Suppressor macrophage treated with lipopolysaccharide for 4 hours (primary cell): Measurements from ENCODE around the gene FAM181A.

ENCODE experiments used
- DNase-seq: peaks from one replicate; pipeline ENCODE4 v3.0.0-alpha.2; 2020

The FAM181A gene

DNA sequence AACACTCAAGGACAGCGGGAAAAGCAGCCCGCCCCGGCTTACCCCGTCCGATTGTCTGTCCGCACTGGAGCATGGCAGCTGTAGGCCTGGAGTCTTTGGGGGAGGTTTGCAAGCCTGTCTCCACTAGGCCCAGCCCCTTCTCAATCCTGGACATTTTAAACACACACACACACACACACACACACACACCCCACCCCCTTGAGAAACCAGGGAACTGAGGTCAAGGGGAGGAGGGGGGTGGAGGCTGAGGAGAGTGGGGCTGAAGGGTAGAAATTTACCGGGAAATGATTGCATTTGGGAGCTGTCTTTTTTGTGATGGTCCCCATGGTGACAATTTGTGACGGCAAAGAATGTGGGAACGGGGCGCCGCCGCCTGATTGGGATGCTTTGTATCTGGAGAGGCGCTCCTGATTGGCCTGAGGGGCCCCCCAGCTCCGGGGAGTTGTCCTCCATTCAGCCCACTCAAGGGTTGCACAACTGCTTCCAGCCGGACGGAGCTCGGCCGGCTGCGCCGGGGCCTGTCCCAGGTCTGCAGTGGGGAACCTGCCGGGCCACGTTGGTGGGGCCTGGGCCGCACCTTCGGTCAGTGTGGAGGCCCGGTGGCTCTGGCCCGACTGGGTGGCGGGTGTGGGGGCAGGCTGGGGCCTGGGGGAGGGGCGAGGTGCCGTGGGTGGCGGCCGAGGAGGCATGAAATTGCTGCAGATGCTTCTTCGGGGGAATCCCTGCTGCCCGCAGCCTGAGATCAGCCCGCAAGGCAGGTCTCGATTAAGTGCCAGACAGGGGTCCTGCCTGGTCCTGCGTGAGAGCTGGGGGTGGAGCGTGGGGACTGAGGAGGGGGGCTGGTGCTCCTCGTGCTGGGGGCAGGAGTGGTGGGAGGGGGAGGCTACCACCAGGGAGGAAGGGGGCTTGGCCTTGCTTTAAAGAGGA lies at the start of gene FAM181A:
TSS of gene FAM181A (plus strand) at position 472 of the 927 bp plus-strand sequence. CDS start 942 bp downstream, outside the sequence.
- DNase-seq: no peak

DNA sequence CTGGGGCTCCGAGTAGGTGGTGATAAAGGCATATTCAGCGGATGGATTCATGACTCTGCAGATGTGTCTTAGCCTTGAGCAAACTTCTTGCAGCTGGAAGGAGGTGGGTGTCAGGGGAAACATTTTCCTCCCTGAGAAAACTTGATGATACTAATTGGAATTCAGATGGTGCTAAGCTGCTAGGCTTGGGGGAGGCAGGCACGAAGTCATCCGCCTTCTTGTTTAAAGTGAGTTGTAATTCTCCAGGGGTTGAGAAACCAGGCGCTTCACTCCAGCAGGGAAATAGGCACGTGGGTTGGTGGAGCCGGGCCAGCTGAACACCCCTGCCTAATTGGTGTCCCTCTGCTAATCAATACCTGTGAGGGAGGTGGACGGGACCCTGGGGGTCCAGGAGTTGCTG lies 48.9 kb upstream of the FAM181A start:
- no peak for DNase-seq

DNA sequence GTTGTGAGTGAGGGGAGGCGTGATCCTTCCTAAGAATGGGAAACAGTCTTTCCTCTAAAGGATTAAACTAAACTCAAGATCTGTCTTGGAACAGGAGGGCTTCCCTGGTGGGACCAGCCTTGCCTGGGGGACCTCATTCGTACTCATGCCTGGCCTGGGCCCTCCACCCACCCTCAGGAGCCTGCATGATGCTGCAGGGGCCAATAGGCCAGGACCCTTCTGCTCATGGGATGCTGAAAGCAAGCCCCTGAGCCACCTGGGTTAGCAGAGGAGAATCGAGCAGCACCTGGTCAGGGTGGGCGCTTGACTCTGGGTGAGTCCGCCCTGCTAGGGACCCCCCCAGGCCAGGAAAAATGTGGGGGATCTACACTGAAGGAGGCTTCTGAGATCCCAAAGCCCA lies 48.3 kb upstream of the FAM181A start:
- DNase-seq: no peak

DNA sequence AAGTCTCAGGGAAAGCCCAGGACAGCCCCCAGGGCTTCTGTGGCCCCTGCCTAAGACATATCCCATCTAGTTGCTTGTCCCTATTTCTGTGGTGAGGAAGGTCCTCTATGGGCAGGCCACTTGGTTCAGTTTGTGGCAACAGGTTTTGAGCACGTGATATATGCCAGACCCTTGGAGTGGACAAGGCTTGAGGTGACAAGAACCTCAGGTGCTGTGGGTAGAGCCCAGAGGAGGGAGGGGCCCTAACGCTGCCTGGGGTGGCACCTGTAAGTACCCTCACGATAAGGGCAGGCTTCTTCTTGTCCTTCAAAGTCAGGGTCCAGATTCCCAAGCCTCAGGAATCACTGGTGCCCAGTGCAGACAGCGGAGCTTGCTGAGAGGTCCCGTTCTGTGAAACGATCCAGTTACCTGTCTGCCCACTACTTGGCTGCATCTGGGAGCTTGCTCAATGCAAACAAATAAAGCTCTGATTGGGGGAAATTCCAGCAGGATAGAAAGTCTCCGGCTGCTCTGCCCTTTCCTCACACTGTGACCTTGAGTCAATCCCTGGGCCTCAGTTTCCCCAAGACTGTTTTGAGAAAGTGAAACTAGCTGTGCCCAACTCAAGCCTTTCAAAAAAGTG lies 47.7 kb upstream of the FAM181A start:
- no peak for DNase-seq

DNA sequence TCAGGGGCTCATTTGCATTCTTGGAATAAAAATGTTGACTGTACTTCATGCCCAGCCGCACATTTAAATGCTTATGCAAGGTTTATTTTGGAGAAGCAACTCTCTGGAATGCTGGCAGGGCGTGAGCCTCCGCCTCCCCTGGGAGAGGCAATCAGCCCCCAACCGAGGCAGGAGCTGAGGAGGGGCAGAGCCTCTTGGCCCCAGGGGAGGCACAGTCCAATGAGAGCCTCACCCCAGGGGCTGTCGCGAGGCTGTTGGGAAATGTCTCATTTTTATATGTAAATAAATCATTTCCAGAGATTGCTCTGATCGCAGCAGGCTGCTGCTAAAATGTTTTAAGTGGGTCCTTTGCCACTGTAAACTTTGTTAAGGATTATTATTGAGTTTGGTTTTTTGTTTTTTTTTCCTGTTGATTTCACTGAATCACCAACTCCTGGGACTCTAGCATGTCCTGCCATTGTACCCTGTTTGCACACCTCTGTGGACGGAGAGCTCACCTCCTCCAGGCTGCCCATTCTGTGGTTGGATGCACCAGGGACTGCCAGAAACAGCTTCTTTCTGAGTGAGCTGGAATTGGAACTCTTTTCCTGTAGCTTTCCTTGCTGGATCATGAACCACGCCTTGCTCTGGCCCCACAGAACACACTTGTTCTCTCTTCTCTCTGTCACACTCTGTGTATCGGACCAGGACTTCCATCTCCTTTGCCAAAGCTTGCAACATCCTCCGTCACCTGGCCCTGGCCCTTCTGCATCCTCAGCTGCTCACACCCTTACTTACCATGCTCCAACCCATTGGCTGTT lies 46.9 kb upstream of the FAM181A start:
- DNase-seq: no peak

DNA sequence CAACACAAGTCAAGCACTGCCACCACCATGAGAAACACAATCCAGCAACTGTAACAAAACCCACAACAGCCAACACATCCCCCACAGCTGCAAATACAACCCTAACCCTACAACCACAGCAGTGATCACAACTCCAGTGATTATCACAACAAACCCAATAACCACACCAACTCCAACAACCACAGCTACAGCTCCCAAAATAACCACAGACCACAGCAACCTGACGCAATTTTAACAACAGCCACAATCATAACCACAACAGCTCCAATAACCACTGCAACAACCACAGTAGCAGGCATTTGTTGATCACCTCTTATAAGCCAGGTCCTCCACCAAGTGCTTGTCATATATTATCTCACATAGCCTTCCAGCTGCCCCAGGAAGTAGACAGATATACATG lies 42.2 kb upstream of the FAM181A start:
- no peak for DNase-seq

DNA sequence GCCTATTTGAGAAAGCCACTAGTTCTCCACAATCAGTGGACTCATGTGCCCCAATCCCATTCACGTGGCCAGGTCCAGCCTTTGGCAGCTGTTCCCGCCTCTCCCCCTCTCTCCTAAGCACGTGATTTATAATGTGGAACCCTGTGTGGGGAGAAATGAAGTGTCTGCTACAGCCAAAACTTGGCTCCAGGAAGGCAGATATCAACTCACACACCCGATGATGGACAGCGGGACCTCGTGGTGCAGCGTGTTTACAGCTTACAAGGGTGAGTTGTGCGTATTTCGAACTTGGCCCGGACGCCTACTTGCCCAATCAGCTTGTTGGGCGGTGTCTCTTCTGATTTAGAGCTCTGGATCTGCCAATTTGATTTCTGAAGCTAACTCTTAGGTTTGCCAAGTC lies 38.1 kb upstream of the FAM181A start:
- no peak for DNase-seq

DNA sequence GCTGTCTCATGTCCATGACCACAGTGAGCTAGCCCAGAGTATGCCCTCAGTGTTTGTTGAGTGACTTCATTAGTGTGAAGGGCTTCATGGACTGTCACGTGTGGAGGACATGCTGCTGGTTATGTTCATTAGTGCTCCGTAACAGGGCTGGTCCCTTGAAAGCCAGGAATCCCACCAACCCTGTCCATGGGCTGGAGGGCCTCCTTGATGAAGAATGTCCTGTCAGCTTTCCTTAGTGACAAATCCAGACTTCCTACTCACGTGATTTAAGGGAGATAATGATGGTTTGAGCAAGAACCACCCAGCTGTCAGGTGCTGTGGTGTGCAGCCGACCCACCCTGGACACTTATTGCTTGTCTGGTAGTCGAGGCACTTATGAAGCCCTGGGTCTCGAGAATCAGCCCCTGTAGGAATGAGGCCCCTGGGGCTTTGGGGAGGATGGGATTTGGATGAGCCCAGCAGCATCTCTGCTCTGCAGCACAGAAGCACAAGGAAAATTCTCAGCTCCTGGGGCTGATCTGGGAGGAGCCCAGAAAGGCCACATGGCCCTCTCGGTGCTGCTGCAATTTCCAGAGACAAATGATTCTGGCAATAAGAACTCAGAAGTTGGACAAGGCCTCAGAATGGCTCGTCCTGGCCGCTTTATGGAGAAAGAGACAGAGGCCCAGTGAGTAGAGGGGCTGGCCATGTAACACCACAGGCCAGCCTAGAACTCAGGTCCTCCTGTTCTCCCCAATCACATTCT lies 37.2 kb upstream of the FAM181A start:
- DNase-seq: no peak

DNA sequence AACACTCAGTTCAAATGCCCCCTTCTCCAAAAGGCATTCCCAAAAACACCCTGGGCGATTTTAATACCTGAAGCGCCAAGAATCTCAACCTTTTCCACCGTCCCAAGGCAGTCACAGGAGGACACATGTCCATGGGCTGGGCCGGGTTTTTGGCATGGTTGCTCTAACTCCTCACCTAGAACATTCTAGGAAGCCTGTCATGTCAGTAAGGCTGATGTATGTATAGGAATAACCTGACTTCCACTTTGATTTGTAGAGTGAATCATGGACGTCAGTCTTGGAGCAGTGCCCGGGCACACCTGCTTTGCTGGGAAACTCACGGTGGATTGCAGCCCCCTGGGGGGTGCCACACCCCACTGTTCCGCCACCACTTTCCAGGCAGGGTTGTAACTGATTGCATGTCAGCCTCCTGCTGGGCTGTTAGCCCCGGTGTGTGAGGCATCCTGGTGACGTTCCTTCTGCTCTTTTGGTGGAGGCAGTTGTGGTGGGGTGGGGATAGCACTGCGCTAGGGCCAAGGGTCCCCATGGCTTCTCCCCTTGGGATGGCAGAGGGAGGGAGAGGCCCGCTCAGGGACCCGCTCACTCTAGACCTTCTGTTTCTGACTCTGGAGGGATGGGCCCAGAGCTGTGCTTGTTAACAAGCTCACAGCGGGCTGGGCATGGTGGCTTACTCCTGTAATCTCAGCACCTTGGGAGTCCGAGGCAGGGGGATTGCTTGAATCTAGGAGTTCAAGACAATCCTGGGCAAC lies 35.2 kb upstream of the FAM181A start:
- DNase-seq: no peak

DNA sequence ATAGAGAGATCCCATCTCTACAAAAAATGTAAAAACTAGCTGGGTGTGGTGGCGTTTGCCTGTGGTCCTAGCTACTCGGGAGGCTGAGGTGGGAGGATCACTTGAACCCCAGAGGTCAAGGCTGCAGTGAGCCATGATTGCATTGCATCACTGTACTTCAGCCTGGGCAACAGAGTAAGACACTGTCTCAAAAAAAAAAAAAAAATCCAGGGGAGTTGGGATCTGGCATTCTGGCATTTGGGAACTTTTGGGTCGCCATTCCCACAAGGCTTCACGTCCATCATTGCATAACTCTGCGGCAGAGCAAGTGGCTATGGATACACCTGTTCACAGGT lies 34.7 kb upstream of the FAM181A start:
- no peak for DNase-seq

DNA sequence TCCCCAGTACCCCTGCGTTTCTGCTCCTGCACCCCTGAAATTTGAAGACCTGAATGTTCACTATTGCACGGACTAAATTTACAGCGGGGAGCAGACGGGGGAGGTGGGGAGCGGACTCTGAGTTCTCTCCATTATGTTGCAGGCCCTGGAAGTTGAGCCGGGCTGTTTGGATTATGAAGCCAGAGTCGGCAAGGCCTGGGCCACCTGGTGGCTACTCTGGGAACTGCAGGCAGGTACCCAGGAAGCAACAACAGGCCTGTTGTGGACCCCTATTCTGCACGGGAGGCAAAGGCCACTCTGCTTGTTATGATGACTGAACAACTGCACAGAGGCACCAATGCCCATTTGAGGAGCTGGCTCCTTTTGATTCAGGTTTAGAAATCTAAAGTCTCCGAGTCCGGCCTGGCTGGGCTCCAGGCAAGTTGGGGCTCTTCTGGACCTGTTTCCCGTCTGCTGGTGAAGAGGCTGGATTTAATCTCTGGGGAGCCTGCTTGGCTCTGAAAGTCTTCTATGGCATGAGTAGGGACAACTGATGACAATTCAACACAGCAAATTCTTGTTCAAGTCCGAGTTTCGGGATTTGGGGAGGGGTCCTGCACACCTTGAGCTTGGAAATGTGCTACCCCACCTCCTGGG lies 34.1 kb upstream of the FAM181A start:
- DNase-seq: peak; percentile 66

DNA sequence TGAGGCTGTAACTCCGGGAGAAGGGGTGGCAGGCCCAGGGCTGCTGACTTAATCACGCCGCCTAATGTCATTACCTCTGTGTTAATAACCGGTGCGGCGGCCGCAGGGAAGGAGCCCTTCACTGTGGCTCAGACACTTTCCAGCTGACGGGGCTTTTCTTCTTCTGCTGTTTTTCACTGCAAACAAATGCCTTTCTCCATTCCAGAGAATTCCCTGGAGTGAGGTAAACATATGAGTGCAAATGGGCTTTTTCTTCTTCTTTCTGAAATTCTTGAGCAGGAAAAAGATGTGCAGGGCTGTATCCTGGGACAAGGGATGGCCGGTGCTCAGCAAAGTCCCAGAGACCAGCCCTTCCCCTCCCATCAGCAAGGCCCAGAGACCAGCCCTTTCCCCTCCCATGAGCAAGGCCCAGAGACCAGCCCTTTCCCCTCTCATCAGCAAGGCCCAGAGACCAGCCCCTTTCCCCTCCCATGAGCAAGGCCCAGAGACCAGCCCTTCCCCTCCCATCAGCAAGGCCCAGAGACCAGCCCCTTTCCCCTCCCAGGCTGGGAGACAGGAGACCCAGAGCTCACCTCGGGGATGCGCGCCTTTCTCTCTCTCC lies 33.4 kb upstream of the FAM181A start:
- DNase-seq: no peak

DNA sequence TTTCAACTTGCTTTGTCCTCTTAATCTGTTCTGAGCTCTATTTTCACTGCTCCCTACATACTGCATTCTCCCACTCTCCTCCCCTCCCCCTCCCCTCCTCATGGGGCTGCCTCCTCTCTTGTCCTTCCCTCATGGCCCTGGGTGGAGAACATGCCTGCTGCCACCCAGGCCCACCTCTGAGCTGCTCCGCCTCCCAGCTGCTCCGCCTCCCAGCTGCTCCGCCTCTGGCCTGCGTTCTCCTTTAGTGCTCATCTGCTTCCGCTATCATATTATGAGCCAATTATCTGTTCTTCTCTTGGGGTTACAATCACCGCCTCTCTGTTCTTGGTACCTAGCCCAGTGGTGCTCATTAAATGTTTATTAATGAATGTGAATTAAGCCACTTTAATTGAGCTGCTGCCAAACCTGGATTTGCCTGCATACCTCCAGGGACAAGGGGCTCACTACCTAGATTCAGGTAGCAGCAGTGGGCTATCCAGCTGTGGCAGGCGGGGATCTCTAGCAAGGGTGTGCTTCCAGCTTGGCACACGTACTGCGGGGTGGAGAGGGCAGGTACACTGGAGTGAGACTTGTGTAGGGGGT lies 32.0 kb upstream of the FAM181A start:
- no peak for DNase-seq

DNA sequence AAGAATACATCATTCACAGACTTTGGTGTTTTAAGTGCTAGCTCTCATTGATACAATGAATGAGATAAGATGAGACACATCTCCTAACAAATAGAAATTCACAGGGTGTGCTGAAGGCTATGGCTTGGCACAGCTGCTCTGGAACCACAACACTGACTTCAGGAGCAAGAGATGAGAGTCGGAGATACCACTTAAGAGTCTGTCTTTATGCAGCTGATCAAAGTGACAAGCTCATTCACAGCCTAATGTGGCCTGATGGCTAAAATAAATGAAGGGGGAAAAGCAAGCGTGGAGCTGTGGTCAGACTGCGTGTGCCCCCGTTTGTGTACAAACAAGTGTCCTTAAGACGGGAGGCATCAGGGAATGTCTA lies 29.7 kb upstream of the FAM181A start:
- DNase-seq: no peak

DNA sequence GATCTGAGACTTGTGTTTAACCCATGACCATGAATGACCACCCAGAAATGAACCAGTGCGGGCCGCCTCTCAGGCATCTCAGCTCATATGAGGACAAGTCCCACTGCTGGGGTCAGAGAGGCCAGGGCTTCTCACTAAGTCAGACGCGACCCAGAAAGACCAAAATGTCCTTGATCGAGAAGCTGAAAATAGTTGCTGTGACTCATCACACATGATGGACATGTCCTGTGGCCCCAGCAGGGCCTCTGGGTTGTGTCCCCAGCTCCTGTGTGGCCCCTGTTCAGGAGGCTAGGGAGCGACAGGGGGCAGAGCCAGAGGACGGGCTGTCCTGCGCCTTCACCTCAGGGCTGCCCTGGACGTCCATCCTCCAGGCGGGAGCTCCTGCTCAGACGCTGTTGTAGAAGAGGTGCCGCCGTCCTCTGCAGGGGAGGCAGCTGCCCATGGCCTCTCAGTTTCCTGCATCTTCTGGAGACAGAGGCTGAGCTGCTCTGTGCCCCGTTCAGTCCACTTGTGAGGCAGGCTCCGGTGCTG lies 29.0 kb upstream of the FAM181A start:
- DNase-seq: no peak

DNA sequence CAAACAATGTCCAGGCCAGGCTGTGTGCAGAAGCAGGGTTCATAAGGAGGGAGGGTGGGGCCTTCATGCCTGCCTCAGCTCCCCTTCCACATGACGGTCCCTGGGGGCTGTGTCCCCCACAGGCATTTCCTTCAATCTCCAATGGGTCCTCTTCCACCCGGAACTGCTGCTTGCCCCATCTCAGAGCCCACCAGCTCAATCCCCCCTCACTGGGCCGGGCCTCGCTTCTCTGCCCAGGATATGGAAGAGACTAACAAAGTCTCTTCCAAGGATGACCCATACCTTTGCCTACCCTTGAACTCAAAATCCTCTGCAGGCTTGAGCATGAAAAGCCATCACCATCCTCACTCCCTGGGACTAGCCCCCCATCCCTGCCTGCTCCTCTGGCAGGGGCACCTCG lies 28.4 kb upstream of the FAM181A start:
- DNase-seq: no peak

DNA sequence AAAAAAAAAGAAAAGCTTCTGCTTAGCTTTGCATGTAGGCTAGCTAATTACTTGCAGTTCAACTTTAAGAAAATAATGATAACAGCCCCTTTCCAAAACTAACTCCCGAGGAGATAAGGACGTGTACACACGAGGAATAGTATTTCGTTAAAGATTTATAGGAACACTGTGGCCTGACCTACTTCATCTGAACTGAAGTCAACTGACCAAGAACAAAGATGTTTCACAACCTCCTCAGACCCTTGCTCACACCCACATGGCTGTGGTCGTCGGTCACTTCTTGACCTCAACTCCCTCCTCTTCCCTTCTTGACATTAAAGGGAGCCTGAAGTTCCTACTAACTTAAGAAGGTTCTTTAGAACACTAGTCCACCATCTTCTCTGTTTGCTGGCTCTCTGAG lies 25.3 kb upstream of the FAM181A start:
- peak; percentile 6 for DNase-seq

DNA sequence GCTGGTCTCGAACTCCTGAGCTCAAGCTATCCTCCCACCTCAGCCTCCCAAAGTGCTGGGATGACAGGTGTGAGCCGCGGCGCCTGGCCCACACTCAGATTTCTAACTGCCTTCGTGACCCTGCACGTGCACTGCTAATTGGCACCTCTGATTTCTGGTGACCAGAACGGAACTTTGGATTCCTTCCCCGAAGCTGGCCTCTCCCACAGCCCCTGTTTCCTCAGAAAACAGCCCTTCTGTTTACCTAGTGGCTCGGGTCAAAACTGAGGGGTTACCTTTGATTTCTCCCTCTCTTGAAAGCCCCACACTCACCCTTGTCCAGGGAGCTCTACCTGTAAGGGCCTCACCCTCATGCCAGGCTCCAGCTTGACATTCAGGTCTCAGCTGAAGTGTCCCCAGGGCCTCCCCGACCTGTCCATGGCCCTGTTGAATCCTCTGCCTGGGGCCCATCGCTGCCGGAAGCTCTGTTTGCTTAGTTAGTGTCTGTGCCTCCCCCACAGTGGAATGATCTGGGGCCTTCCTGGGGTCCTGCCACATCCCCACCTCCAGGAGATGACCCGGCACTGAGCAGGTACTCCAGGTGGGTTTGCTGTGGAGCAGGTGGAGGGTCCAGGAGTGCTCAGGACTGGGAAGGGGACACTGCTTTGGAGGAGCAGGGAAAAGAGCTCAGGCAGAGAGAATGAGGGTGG lies 24.4 kb upstream of the FAM181A start:
- no peak for DNase-seq

DNA sequence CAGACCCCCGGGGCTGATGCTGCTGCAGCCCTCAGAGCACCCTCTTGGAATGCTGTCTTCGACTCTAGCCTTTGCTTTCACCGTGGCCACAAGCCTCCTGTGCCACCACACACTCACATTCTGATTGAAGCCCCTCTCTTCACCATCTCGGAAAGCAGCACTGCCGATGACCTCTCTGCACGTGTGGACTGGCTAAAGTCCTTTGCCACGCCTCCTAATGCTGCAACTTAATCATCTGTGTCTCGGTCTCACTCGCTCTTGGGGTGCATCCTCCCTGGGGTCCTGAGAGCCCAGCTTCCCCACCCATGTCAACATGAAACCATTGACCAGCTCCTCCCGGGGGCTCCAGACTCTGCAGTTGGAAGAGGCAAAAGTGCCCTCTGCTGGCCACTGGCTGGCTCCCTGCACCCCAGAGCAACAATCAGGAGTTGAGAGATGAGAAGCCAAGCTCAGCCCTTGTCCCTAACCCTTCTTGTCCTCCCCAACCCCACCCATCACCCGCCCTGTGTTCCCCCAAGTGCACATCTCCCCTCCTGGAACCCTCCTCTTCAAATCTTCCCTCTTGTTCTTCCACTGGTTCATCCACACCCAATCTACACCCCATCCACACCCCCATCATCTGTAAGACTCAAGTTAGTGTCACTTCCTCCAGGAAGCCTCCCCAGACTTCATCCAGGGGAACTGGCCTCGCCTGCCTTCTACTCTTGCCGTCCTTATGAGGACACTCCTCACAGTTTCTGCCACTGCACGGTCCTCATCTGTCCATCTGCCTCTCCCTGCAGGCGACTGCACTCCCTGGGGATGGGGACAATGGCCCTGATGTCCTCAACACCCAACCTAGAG lies 23.6 kb upstream of the FAM181A start:
- peak; percentile 9 for DNase-seq
